ENCODE results near the gene ADO.

- no peak for TF ChIP-seq CEBPB (IDR thresholded peaks at IDR 0.05; ENCODE audit: borderline replicate concordance, low read depth, low read length)
- TF ChIP-seq CTCF (CRISPR knock-in tag; IDR thresholded peaks at IDR 0.05) = no peak
- no peak for TF ChIP-seq FOXA3 (CRISPR knock-in tag; IDR thresholded peaks at IDR 0.05)
- no peak for TF ChIP-seq FOXO4 (CRISPR knock-in tag; conservative IDR thresholded peaks at IDR 0.05)
- no peak for TF ChIP-seq RNF2 (conservative IDR thresholded peaks at IDR 0.05; ENCODE audit: low read depth)
- TF ChIP-seq ATF1 (CRISPR knock-in tag; IDR thresholded peaks at IDR 0.05) = no peak
- no peak for TF ChIP-seq ARNT (IDR thresholded peaks at IDR 0.05)
- no peak for TF ChIP-seq ZNF639 (CRISPR knock-in tag; conservative IDR thresholded peaks at IDR 0.05)
- no peak for TF ChIP-seq ZNF615 (CRISPR knock-in tag; IDR thresholded peaks at IDR 0.05; ENCODE audit: borderline replicate concordance)
- no peak for TF ChIP-seq POLR2A (IDR thresholded peaks at IDR 0.05; ENCODE audit: insufficient read depth in 1 of 2, low read depth in 2 of 2, low read length in 2 of 2)
These were observed 12.7 kb downstream of the ADO start for GRCh38 chr10:62817121-62817765.
